RPMI8226 (cell line): ENCODE data around the gene LPO.

Experiments used
- DNase-seq: peaks from one replicate; pipeline ENCODE4 v3.0.0-alpha.2; 2015

The LPO gene

DNA sequence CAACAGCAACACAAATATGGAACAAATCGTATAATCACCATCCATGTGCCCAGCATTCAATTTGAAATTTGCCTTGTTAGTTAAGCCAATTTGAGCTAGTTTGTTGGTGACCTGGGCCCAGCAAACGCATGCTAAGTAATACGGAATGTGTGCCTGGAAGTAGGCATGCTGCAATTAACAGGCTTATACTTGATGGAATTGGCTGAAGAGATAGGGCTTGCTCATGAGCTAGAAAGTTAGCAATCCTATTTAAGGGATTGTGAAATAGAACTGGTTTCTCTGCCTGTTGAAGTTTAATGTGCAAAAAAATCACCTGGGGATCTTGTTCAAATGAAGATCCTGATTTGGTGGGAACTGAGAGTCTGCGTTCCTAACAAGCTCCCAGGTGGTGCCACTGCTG lies 8.5 kb upstream of the LPO start:
- DNase-seq, result no peak

DNA sequence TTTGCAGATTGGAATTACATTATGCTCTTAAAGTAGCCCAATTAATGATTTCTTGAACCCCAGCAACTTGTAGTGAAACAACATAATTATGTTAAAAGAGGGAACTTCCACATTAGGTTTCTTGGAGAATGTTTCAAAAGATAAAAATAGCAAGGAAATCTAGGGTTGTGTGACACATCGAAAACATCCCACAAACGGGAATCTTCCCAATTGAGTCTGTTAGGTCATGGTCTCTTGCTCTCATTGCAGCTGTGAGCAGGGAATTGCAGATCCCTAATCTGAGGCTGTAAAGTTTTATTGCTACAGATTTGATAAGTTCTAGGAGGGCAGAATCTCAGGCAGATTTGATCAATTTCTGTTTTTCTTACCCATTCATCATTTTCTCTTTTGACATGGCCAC lies 6.7 kb upstream of the LPO start:
- no peak for DNase-seq

DNA sequence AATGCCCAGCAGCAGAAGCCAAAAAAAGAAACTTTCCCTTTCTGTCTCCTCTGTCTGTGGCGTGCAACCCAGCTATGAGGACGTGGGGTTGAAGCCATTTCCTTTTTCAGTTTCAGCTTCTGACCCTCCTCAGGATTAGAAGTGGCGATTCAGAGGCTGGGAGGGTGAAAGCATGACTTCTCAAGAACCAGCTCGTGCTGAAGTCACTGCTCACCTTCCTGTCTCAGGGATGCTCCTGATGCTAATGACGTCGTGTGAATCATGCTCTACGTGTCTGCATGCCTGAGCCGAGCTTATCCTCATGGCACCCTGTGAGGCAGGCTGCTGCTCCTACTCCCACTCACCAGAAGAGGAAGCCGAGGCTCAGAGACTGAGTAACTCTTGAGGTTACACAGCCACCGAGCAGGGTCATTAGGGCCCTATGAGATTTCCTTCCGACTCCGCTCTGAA lies 5.7 kb upstream of the LPO start:
- no peak for DNase-seq

DNA sequence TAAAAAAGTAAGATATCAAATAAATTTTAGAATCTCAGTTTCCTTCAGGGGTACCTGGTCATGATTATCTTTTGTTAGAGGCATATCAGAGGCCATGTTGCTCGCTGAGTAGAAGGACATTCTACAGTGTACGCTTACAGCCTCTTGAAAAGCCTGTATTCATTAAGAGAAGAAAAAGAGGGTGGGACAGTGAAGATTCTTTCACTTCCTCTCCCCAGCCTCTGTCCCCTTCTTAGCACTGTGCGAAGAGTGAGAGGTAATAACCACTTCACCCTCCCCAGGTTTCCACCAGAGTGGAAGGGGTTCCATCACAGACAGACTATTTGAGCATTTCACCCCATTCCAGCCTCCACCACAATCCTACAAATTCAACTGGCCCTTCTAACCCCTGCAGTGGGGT lies 4.8 kb upstream of the LPO start:
- DNase-seq, result peak; percentile 38

DNA sequence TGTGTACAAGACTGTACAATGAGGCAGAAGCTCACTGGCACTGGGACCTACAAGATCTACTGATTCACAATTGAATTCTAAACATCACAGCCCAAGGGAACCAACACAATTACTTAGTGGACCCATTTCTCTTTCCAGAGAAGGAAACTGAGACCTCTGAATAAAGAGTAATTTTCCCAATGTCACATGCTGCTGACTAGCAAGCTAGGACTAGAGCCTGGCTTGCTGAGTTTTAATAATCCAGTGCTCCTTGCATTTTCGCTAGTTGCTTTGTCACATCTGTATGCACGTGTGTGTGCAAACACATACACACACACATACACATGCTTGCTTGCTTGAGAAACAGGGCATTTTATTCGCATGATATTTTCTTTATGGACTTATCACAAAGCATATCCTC lies 3.9 kb upstream of the LPO start:
- DNase-seq, result no peak

DNA sequence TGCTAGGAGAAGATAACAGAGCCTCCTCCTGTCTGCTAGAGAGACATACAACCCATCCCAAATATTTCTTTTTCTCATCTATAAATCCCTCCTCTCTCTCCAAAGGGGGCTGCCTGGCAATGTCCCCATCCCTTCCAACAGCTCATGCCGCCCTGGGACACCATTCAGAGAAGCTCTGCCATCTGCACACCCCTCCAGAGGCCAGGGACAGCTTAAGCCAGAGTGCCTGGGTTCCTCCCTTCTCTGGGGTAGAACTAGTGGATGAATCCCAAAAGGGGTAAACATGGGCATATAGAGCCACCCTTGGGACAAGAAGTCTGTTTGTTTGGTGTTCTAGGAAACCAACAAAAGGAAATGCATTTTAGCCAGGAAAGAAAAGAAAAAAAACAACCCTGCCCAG lies 2.6 kb upstream of the LPO start:
- no peak for DNase-seq

DNA sequence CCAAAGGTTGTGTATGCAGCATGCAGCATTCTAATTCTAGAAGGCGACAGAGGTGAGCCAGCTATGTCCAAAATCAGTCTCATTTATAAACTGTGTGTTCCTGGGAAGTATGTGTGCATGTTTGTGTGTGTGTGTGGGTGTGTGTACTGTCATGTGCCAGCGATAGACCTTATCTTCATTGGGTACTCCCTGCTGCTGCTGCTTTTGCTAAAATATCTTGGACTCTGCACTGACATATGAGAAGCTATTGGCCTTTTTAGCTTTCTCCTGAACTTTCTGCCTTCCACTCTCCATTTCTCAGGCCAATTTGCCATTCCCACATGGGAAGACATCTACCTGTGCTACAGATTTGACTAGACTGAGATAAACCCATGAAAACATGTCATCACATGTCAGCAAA lies 2.0 kb upstream of the LPO start:
- DNase-seq, result no peak

DNA sequence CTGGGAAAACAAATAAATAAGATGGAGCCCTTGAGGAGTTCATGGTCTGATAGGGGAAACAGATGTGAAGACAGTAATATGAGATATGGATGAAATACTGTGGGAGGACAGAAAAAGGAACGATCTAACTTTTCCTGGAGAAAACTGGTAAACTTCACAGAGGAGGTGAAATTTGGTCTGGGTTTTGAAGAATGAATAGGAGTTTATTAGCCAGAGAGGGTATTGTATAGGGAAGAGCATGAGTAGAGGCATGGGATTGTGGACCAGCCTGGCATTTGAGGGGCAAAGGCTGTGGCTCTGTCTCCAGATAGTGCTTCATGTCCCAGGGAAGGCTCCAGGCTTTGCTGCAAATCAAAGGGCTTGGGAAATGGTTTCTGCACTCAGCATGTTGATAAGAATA lies 1.6 kb downstream of the LPO start:
- DNase-seq, result no peak

DNA sequence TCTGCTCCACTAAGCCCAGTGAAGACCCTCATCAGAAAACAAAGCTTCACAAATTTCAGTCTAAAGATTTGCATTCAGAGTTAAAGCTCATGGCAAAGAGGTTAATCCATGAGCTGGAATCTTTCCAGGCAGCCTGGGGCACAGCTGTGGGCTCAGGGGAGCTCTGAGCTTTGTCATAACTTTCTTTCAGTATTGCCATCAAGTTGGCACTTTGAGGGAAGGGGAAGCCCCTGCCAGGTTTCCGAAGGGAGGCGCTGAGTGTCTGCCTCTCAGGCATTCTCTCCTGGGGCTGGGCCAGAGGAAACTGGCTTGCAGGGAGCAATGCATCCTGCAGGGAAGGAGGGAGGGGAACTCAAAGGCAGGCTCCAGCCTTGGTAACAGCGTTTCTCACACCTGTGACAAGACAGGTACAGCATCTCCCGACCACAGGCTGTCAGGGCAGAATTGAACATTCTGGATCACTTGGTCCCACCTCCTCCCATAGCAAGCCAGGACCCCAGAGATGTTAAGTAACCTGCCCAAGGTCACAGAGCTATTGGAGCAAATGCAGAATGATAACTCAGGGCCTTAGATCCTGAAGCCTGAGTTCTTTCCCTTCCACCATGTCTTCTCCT lies 3.9 kb downstream of the LPO start:
- DNase-seq, result peak; percentile 18

DNA sequence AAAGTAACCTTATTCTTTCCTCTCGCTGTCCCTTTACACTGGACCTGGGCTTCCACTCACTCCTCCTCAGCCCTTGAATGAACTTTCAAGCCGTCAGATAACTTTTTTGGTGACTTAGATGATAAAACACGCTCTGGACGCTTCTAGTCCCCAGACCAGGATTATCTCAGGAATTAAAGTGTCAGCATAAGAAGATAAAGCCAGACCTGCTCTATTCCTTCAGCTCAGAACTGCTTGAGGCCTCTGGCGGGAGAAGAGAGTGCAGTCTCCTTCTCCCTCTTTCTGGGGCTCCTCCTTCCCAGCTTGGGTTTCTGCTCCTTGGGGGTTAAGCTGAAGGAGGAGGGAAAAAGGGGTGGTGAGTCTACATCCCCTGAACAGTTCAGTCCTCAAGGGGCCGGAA lies 6.6 kb downstream of the LPO start:
- DNase-seq, result no peak

DNA sequence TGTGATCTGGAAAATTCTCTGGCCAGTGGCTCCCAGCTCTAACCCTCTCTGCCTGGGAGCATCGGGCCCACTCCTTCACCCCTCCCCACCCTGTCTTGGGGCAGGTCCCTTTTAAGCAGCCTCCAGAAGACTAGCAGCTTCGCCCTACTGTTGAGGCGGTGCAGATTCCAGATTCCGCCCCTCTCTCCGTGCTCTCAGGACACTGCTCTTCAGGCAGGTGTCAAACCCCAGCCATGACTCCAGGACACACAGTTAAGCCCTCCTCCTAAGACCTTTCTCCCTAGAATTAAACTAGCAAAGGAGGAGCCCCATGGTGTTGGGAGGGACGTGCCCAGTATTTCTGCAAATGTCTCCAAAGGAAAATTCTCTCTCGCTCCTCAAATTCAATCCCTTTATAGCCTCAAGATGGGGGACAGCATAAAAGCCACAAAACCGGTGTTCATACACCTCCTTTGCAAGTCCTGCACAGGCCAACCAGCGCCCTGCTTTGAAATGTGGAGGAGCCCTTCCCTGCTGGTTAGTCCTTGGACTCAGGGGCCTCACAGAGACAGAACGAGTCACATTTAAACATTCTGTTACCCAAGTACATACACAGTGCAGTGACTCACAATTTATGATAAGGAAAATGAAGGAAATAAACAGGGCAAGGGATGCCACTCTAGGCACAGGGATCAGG lies 7.2 kb downstream of the LPO start:
- no peak for DNase-seq

DNA sequence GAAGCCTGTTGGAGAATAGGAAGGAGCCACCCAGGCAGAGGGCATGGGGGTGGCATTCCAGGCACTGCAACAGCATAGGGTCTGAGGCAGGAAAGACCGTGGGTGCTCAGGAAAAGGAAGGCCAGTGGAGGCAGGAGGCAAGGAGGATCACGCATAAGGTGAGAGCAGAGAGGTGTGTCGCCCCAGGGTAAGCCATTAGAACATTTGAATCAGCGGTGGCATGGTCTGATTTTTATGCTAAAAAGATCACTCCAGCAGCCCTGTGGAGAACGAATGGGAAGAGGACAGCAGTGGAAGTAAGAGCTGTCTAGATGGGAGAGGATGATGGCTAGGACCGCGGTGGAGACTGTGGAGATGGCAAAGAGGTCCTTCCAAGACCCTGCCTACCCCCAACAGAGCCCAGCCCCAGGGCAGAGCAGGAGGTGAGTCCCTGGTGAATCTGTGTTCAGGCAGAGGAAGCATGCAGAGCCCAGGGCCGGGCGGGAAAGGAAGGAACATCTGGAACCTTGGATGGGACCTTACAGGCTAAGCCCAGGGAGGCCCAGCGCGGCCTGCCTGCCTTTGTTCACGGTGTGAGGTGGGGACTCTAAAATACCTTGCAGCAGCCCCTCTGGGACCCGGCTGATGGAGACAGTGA lies 7.8 kb downstream of the LPO start:
- no peak for DNase-seq

DNA sequence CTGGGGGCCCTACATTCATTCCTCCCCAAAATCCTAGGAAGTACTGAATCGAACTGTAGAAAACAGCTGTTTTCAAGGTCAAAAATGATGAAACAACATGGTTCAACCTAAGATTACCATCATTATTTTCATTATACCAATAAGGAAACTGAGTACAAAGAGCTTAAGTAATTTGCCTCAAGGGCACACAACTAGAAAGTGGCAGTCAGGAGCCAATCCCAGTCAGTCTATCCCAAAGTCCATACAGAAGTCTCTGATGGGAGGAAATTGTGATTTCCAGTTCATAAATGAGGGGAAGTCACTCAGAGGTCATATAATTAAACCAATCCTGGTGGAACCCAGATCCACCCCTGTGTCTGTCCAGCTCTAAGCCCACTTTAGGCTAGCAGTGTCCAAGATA lies 8.4 kb downstream of the LPO start:
- no peak for DNase-seq

DNA sequence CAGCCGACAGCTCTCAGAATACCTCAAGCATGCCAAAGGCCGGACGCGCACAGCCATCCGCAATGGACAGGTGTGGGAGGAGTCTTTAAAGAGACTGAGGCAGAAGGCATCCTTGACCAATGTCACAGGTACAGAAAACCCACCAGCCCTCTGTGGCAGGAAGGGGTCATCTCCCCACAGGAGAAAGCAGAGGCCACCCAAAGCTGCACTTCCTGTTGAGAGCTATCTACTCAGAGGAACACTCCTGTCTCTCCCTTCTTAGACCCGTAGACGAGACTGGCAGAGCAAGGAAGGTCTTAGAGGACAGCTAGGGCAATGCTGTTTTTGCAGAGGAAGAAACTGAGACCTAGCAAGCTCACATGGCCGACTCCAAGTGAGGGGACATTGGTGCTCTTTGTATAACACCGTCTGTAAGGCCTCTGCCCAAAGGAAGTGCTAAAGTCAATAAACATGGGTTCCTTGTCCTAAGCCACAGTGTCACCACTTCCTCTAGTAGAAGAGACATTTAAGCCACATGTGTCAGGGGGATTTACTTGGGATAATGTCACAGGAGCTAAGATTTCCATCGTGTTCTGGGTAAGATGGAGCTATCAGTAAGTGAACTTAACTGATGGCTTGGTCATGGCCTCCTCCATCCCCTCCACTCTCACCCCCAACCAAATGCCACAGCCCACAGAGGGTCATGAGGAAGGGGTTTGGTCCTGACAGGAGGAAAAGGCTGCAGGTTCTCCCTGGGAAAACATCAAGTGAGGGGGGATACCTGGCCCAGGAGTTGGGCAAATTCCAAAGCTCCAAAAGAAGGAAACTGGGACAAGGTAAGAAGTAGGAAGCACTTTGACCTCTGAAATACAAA lies 9.4 kb downstream of the LPO start:
- no peak for DNase-seq

DNA sequence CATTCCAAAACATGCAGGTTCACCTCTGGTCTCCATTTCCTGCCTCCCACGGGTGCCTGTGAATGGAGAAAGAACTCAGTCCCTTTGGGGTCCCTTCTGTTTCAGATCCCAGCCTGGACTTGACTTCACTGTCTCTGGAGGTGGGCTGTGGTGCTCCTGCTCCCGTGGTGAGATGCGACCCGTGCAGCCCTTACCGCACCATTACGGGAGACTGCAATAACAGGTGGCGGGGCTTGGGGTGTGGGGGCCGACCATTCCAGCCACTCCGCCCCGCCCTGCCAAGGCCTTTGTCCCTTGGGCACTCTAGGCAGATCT lies 10.5 kb downstream of the LPO start:
- no peak for DNase-seq

DNA sequence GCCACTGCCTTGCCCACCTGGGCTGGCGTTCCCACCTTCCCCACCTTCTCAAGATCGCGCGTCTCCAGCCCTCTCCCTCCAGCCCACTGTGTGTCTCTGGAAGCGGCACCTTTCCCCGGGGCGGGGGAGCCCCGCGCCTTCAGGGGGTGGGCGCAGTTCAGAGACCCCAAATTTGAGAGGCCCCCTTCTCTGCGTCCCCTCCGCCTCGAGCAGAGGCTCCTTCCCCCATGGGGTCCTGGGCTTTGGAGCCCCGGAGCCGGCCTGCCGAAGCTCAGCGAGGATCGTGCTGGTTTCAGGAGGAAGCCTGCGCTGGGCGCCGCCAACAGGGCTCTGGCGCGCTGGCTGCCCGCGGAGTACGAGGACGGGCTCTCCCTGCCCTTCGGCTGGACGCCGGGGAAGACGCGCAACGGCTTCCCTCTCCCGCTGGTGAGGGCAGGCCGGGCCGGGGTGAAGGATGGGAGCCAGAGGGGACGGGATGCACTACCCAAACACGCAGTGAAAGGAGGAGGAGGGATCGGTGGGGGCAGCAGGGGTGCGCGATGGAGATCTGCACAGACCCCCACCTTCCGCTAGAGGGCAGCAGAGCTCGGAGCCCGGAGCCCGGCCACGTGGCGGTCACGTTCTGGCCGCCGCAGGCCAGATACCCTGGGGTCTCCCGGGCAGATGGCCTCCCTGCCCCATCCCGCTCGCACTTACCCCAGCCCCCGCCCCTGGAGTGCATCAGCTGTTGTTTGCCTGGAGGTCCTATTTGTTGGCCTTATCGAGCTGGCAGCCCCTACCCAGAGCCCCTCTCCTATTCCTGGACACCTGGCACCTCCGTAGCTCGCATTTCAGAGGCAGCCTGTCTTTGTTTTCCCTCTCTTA lies 11.1 kb downstream of the LPO start:
- peak; percentile 70 for DNase-seq

DNA sequence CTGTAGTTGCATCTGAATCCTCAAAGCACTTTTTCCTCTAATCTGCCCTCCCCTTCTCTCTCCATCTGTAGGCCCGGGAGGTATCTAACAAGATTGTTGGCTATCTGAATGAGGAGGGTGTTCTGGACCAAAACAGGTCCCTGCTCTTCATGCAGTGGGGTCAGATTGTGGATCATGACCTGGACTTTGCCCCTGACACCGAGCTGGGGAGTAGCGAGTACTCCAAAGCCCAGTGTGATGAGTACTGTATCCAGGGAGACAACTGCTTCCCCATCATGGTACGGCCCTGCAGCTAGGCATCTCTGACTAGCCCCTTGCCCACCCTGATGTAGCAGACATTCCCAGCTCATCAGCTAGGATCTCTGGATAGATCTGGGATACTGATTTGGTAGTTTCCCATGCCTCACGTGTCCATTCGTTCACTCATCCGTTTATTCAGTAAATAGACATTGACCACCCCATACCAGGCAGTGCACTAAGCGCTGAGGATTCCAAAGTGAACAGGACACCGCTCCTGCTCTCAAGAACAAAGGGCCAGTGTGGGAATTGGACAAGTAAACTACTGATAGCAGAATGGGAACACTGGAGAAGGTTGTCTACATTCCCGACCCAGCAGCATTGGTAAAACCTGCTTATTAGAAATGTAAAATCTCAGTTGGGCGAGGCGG lies 12.1 kb downstream of the LPO start:
- DNase-seq, result no peak

DNA sequence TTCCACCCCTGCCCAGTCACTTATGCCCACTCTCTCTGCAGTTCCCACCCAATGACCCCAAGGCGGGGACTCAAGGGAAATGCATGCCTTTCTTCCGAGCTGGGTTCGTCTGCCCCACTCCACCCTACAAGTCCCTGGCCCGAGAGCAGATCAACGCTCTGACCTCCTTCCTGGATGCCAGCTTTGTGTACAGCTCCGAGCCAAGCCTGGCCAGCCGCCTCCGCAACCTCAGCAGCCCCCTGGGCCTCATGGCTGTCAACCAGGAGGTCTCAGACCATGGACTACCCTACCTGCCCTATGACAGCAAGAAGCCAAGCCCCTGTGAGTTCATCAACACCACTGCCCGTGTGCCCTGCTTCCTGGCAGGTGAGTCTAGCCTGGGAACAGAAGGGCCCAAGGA lies 13.8 kb downstream of the LPO start:
- DNase-seq, result no peak

DNA sequence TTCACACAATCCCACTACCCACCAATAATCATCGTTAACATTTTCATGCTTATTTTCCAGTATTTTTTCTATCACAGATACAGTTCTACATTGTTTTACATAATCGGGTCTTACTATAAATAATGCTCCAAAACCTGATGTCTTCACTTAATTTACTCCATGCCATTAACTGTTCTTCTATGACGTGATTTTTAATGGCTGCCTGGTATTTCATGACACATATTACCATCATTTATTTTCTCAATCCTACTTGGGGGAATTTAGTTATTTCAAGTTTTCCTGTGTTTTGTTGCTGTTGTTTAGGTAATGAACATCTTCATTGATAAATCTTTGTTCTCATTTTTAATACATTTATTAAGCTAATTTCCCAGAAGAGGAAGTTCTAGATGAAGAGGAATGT lies 14.7 kb downstream of the LPO start:
- DNase-seq, result no peak

DNA sequence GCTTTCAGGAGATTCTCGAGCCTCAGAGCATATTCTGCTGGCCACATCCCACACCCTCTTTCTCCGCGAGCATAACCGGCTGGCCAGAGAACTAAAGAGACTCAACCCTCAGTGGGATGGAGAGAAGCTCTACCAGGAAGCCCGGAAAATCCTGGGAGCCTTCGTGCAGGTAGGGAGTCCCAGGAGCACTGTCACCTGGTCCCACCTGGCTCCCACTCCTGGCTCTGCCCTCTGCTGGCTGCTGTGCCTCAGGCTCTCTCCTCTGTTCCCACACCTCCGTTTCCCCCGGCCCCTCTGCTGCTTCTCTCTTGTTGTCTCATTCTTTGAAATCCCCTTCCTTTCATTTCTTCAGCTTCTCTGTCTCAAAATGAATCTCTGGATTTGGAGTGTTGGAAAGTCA lies 16.4 kb downstream of the LPO start:
- DNase-seq, result no peak

DNA sequence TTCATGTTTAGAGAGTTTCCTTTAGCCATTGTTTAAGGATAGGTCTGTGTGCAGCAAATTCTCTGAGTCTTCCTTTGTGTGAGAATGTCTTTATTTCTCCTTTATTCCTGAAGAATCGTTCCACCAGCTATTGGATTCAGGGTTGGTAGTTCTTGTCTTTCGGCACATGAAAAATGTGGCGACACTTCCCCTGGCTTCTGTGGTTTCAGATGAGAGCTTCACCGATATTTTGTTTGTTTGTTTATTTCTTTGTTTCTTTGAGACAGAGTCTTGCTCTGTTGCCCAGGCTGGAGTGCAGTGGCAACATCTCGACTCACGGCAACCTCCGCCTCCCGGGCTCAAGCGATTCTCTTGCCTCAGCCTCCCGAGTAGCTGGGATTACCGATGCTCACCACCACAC lies 23.8 kb downstream of the LPO start:
- no peak for DNase-seq

DNA sequence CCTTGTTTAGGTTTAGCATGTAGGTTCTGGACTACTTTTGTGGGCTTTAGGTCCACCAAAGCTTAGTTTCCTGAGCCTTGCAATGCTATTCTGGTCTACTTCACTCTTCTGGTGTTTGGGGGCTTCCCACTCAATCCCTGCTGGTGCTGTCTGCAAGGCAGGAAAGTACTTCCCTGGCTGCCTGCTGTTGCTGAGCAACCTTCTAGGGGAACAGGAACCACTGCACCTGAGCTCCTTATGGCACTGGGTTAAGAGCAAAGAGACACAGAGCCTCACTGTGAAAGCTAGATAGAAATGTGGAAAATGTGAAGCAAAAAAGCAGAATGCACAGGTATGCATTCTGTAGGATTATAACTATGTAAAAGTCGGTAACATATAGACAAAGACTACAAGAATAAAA lies 25.4 kb downstream of the LPO start:
- no peak for DNase-seq
